ENCODE data around the gene SERINC4.
"Not testable (repeated sequence)": the region's sequence is repeated elsewhere in the genome, so short reads cannot be mapped to it uniquely, and the experiment has no call there.

The SERINC4 gene

GRCh38 chr15:43799945-43800285 is at the start of gene SERINC4:
Gene SERINC4, minus strand, starts transcription at chr15:43800220. Its CDS starts 234 bp downstream, at chr15:43799986.
- peak in 2 of 58 donors; percentile 39 to 49 for DNase-seq

GRCh38 chr15:43845421-43845820 is 45.4 kb upstream of the SERINC4 start:
- DNase-seq, result no peak

GRCh38 chr15:43832485-43832884 is 32.5 kb upstream of the SERINC4 start:
- not testable (repeated sequence) for DNase-seq

- DNase-seq, result not testable (repeated sequence)
Observed at GRCh38 chr15:43831519-43832052, 31.6 kb upstream of the SERINC4 start.

GRCh38 chr15:43830691-43831275 is 30.8 kb upstream of the SERINC4 start:
- not testable (repeated sequence) for DNase-seq

- DNase-seq, result not testable (repeated sequence)
Observed at GRCh38 chr15:43829951-43830540, 30.0 kb upstream of the SERINC4 start.

GRCh38 chr15:43828061-43828657 is 28.1 kb upstream of the SERINC4 start:
- DNase-seq, result no peak

GRCh38 chr15:43826508-43827341 is 26.7 kb upstream of the SERINC4 start, which contains the start of gene WDR76:
Gene WDR76, plus strand, starts transcription at chr15:43827002. Its CDS starts 31 bp downstream, at chr15:43827033.
- DNase-seq, result peak in 39 of 58 donors; percentile 1 to 51 (median 15)

GRCh38 chr15:43826029-43826507 is 26.0 kb upstream of the SERINC4 start:
- DNase-seq, result no peak

- not testable (repeated sequence) for DNase-seq
Observed at GRCh38 chr15:43825305-43825704, 25.3 kb upstream of the SERINC4 start.

GRCh38 chr15:43824302-43825246 is 24.6 kb upstream of the SERINC4 start, which contains the start of gene MFAP1:
Gene MFAP1, minus strand, starts transcription at chr15:43824690. Its CDS starts 121 bp downstream, at chr15:43824569.
- peak; percentile 20 to 97 (median 89) for DNase-seq

GRCh38 chr15:43821505-43821904 is 21.5 kb upstream of the SERINC4 start:
- no peak for DNase-seq

GRCh38 chr15:43815064-43815463 is 15.0 kb upstream of the SERINC4 start:
- DNase-seq, result not testable (repeated sequence)

GRCh38 chr15:43808960-43809678 is 9.1 kb upstream of the SERINC4 start:
- no peak for DNase-seq

- DNase-seq, result no peak
Observed at GRCh38 chr15:43808435-43808950, 8.5 kb upstream of the SERINC4 start.

- not testable (repeated sequence) for DNase-seq
Observed at GRCh38 chr15:43802676-43803075, 2.7 kb upstream of the SERINC4 start.

GRCh38 chr15:43800286-43801141 is 494 bp upstream of the SERINC4 start, which contains the start of gene HYPK:
Gene HYPK, plus strand, starts transcription at chr15:43800599. Its CDS starts 24 bp downstream, at chr15:43800623.
- peak; percentile 50 to 95 (median 90) for DNase-seq
